Astrocyte of the hippocampus (primary cell): ENCODE results near the gene SLC26A11.
A peak's percentile ranks its signal among the peaks of the same experiment; 100 is the strongest.
"Not testable (repeated sequence)": the region's sequence is repeated elsewhere in the genome, so short reads cannot be mapped to it uniquely, and the experiment has no call there.

ENCODE experiments used
- DNase-seq: peaks from one replicate; pipeline ENCODE4 v3.0.0; 2011; ENCODE audit warnings: low read depth, low spot score

Gene SLC26A11

DNA sequence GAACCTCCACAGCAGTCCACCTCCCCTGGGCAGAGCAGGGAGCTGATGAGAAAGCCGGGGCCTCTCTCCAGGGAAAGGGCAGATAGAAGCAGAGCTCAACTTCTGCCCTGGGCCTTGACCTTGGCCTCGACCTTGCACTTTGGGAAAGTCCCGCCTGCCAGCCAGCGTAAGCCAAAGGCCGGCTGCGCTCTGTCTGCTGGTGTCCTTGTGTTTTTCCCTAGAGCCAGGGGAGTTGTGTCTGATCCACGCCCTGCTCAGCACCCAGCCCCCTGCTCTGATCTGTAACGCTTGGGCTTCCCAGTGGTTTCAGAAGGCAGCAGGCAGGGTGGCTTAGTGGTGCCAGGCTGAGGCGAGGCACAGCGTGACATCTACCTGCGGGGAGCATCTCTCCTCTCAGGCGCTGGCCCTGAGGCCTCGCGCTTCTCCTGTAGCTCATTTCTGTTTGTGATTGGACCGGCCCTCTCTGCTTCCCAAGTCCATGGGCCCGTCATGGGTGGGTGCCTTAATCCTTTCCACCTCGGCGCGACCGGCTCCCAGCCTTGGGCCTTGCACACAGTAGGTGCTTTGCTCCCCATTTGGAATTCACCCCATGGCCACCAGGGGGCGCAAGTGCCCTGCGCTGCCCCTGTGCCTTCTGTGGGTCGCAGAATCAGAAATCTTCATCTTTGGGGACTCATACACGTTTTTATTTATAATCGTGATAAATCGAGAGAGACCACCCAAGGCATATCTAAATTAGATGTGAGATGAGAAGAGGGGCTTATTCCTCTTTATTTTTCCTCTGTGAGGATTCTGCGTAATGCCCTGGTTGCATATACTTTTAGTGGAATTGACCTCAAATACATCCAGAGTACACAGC is 24.3 kb upstream of the SLC26A11 start:
- peak; percentile 35 for DNase-seq

DNA sequence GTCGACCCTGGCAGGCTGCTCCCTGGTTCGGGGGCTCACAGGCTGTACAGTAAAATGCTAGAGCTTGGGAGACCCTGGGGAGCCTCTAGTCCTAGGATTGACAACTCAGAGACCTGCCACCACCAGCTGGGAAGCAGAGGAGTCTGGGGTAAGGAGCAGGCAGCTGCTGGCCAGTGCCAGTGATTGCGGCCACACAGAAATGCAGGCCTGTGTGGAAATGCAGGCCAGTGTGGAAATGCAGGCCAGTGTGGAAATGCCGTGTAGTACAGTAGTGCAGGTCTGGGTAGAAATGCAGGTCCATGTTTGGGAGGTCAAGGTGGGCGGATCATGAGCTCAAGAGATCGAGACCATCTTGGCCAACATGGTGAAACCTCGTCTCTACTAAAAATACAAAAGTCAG is 23.6 kb upstream of the SLC26A11 start:
- DNase-seq: no peak

GRCh38 chr17:80198144-80198661 is 22.0 kb upstream of the SLC26A11 start:
- no peak for DNase-seq

DNA sequence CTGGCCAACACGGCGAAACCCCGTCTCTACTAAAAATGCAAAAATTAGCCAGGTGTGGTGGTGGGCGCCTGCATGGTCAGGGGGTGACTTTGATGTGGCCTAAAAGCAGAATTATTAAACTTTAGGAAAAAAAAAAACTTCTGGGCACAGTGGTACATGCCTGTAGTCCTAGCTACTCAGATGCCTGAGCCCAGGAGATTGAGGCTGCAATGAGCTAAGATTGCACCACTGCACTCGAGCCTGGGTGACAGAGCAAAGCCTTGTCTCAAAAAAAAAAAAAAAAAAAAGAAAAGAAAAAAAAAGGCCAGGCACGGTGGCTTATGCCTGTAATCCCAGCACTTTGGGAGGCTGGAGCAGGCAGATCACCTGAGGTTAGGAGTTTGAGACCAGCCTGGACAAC is 20.9 kb upstream of the SLC26A11 start:
- DNase-seq: not testable (repeated sequence)

GRCh38 chr17:80201446-80201845 is 18.8 kb upstream of the SLC26A11 start:
- no peak for DNase-seq

GRCh38 chr17:80202197-80202596 is 18.0 kb upstream of the SLC26A11 start:
- DNase-seq: no peak

- no peak for DNase-seq
Observed at GRCh38 chr17:80203471-80203963, 16.7 kb upstream of the SLC26A11 start.

DNA sequence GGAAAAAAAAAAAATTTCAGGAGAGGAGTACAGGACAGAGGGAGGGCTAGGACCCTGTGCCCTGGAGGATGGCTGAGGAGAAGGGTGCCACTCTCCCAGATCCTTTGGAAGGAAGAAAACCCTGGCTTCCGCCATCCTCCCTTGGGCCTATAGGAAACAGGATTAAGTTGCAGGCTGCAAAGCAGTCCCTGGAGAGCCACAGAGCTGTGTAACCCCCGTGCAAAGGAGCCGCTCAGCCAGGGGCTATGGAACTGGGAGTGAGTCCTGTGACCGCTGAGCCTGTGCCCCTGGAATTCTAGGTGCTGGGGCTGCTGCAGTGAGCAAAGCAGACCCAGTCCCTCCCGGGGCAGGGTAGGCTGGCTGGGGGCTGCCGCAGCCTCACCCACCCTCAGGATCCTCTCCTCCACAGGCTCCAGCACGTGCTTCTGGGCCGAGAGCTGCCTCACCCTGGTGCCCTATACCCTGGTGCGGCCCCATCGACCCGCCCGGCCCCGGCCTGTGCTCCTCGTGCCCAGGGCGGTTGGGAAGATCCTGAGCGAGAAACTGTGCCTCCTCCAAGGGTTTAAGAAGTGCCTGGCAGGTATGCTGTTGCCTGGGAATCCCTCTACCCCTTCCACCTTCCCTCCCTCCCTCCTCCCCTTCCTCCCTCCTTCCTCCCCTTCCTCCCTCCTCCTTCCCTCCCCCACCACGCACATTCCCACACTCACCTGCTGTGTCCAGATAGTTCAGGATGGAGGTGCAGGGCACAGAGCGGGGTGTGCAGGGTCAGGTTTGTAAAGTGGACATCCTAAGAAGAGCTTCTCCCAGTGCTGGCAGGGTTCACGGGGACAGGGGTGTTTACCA is 15.4 kb upstream of the SLC26A11 start:
- no peak for DNase-seq

DNA sequence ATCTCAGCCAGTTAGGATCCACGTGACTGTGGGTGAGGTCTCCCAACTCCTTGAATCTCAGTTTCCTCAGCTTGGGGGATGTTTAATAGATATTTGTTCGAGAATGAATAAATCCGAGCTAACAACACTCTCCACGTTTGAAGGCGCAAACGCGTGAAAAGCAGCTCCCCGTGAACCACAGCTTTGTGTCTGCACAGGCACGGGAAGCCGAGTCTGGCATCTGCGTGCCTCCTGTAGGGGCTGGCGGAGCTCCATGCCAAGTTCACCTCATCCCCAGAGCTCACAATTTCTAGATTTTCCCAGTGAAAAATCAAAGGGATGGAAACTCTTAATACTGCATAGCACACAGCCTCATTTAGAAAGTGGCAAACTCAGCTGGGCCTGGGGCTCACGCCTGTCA is 14.4 kb upstream of the SLC26A11 start:
- no peak for DNase-seq

- no peak for DNase-seq
Observed at GRCh38 chr17:80208050-80208449, 12.2 kb upstream of the SLC26A11 start.

DNA sequence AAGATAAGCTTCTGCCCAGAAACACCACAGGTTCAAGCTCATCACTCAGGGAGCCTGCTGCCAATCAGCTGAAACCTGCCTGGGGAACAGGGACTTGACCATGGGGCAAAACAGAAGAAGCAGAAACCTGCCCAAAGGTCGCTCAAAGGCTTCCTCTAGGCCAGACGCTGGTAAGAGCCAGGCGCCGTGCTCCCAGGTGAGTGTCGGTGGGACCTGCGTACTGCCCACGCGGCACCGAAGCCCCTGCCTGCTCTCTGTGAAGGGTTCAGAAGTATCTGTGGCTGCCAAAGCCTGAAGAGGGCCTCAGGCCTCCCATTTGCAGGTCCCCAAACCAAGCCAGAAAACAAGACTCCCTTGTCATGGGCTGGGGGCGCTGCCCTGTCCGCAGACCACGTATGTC is 10.5 kb upstream of the SLC26A11 start:
- no peak for DNase-seq

- no peak for DNase-seq
Observed at GRCh38 chr17:80210348-80211108, 9.7 kb upstream of the SLC26A11 start.

DNA sequence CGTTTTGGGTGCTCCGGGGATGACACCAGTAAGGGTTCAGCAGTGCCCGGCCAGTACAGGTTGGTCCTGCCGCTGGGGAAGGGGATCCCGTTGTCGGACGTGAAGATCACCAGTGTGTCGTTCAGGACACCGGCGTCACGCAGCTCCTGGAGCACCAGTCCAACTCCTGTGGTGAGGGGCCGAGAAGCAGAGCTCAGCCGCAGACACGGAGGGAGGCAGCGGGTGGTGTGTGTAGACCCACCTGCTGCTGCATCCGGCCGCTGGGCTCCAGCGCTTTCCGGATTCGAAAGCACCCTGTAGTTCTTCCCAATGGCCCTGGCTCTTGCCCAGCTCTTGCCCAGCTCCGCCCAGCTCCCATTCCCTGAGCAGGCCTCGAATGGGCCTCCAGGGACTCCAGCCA is 8.1 kb upstream of the SLC26A11 start:
- DNase-seq: no peak

DNA sequence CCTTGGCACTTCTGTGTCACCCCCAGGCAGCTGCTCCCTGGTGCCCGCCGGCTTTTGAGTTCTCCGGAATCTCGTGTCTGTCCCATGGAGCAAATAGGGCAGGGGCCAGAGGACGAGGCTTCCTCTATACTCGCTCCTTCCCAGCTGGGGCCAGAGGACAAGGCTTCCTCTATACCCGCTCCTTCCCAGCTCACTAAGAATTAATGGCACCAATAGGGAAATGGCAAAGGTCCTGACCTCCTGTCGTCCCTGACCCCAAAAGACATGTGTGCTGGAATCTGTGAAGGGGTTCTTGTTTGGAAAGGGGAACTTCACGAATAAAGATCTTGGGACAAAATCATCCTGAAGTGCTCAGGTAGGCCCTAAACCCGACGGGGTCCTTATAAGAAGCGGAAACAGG is 7.7 kb upstream of the SLC26A11 start:
- no peak for DNase-seq

DNA sequence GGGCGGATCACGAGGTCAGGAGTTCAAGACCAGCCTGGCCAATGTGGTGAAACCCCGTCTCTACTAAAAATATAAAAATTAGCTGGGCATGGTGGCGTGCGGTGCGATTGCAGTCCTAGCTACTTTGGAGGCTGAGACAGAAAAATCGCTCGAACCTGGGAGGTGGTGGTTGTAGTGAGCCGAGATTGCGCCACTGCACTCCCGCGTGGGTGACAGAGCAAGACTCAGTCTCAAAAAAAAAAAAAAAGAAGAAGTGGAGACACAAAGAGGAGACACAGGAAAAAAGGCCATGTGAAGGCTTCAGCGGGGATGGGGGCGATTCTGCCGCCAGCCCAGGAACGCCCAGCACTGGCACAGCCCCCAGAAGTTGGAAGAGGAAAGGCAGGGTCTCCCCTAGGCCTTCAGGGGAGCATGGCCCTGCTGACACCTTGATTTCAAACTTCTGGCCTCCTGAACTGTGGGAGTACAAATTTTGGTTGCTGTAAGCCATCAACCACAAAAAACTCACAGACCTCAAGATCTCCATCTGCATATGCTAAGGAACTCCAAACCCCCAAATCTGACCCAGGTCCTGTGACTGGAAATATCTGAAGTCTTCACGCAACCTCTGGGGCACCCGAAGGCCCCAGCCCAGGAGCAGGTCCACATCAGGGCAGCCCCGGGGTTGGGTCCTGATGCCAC is 7.1 kb upstream of the SLC26A11 start:
- DNase-seq: no peak

DNA sequence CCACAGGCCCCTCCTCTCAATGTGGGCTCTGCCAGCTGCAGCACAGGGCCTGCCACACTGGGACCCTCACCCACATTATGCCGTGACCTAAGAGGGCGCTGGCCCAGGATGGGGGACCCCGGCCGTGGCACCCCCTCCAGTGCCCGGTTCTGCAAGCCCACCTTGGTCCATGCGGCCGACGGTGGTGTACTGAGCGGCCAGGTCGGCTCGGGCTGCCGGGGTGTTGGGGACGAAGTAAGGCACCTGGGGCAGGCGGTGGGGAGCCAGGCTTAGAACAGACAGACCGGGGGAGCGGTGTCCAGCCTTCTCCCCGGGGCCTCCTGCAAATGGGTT is 6.6 kb upstream of the SLC26A11 start:
- no peak for DNase-seq

DNA sequence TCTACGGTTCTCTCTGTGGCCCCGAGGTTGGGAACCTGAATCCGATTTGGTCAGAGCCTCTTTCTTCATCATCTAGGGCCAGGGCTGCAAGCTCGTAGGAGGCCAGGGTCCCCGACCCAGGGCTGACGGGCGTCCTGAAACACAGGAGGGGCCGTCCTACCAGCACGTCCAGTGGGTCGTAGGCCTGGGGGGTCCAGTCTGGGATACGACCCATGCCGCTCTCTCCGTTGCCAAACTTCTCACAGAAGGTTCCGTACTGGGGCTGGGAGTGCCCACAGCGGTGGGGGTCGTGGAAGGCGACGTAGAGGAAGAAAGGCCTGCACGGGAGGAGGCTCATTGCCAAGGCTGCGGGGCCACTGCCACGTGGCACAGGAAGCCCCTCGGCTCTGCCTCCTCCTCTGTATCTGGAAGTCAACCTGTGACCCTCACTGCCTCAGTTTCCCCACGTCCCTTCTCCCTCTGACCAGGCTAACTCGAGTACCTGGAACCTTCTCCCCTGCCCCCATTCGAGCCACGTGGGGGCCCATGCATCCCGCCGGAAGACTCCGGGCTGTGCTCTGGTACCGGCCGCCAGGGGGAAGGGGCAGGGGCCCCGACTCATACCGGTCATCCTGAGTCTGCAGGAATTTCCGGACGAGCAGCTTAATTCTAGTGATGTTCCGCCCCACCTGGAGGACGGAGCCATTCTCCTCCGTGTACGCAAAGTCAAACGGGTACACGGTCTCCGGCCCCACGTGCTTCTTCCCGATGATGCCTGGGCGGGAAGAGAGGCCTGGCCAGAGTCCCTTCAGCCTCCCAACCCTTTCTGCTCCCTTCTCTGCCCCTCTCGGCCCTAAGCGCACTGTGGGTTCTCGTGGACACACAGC is 6.0 kb upstream of the SLC26A11 start:
- no peak for DNase-seq

DNA sequence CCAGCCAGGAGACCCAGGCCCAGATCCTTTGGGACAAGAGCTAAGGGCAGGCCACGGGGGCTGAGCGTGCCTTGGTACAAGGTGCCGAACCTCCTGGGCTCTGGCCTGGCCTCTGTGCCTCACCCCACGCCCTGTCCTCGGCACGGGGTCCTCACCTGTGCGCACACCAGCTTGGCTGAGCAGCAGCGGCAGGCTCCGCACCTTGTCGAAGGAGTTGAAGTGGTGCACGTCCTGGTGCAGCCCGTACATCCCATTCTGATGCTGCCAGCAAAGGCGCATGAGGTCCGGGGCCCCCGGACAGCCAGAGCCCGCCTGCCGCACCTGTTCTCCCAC is 5.4 kb upstream of the SLC26A11 start:
- DNase-seq: no peak

DNA sequence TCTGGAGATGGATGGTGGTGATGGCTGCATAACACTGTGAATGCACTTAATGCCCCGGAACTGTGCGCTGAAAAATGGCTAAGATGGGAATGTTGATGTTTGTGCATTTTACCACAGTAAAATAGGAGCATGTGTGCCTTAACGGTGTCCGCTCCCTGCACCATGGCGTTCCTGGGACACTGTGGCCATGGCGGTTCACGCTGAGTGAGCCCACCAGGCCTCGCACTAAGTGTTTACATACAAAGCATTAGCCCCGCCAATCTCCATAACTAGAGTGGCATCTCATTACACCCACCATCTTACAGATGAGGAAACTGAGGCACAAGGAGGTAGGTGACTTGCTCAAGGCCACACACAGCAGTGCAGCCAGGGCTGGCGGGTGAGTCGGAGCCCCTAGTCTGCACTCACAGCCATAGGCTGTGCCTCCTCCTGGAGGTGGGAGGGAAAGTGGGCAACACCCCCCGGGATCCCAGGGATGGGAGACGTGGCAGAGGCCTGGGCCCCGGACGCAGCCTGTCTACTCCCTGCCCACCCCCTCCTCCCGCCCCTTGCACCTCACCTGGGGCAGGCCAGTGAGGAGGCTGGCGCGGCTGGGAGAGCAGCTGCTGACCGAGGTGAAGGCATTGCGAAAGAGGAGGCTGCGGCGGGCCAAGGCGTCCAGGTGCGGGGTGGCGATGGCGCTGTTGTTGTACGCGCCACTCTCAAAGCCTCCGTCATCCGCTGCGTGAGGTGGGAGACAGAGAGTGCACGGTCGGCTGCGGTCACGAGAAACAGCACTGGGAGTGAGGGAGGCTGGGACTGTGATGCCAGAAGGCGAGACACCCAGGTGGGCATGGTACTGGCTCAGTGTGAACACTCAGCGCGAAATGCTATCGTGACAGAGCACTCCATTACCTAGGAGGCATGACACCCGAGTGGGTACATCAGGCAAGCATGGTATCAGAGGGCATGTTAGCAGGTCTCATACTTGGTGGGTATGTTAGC is 3.5 kb upstream of the SLC26A11 start:
- no peak for DNase-seq
